Epithelial cell of proximal tubule (primary cell): ENCODE measurements around the gene TMTC2. TPM values are rescaled to one million over a fixed set of nuclear protein-coding genes. Genes with fewer than 3 reads are reported as not detected.

ENCODE experiments used
- DNase-seq: peaks from one replicate; pipeline ENCODE4 v3.0.0-alpha.2; 2011; ENCODE audit warnings: low read depth
- H3K4me3 ChIP-seq: 2 replicates; pipeline ENCODE4 v1.5.1; 2011; ENCODE audit warnings: low read depth, mild to moderate bottlenecking, low read length
- total RNA-seq: library from RNA; depleted of rRNA; stranded (reverse); fragments of >200 nt; gene quantifications from 2 replicates; pipeline ENCODE4 v1.2.3, GENCODE V29; 2015
- TF ChIP-seq, protein P1 (sequence below): conservative IDR thresholded peaks from 2 replicates; pipeline ENCODE4 v1.5.1; 2012; ENCODE audit warnings: low read depth, mild to moderate bottlenecking, low read length

TMTC2 gene
- total RNA-seq, 1 donor from 2014 or later: 3.6 TPM

DNA sequence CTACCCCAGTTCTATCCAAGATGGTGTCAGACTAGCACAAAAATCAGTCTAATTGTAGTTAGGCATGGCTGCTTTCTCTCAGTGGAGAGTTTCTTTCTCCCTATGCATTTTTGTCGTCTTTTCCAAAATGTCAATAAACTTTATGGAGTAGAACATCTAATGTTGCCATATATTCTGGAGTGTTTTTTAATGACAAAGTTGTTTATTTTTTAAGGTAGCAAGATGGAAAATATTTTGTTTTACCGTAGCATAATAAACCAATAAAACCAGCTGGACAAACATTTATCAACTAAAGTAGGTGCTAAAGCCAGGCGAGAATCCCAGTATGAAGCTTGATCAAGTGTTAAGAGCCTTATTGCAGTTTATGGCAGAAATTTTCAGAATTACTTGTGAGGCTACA lies 146.3 kb downstream of the TMTC2 start:
- no peak overlapping the region for H3K4me3 ChIP-seq
- no peak for DNase-seq
- TF ChIP-seq, protein P1, sequence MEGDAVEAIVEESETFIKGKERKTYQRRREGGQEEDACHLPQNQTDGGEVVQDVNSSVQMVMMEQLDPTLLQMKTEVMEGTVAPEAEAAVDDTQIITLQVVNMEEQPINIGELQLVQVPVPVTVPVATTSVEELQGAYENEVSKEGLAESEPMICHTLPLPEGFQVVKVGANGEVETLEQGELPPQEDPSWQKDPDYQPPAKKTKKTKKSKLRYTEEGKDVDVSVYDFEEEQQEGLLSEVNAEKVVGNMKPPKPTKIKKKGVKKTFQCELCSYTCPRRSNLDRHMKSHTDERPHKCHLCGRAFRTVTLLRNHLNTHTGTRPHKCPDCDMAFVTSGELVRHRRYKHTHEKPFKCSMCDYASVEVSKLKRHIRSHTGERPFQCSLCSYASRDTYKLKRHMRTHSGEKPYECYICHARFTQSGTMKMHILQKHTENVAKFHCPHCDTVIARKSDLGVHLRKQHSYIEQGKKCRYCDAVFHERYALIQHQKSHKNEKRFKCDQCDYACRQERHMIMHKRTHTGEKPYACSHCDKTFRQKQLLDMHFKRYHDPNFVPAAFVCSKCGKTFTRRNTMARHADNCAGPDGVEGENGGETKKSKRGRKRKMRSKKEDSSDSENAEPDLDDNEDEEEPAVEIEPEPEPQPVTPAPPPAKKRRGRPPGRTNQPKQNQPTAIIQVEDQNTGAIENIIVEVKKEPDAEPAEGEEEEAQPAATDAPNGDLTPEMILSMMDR: no peak

DNA sequence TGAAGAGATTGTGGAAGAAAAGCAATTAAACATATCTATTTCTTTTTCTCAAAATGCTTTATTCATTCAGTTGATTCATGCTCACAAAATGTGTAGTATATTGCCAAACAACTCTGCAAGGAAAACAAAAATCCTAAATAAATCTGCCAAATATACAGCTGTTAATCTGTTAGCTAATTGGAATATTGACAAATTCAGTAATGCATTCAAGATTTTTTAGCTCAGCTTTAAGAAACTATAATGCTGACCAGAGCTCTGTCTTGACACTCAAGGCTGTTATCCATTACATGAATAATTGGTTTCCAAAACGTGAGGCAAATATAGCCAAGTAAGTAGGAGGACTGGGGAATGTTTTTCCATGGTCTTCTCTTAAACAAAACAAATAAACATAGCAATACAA lies 146.8 kb downstream of the TMTC2 start:
- TF ChIP-seq, protein P1: no peak

GRCh38 chr12:82835217-82835616 lies 148.5 kb downstream of the TMTC2 start:
- TF ChIP-seq, protein P1: no peak
- no peak overlapping the region for H3K4me3 ChIP-seq
- DNase-seq: no peak

More for the DNA sequence above, 146.8 kb downstream of the TMTC2 start:
- H3K4me3 ChIP-seq: no peak overlapping the region
- DNase-seq: no peak

- DNase-seq: no peak
- TF ChIP-seq, protein P1: no peak
- no peak overlapping the region for H3K4me3 ChIP-seq
Measured at GRCh38 chr12:82838131-82838551, 151.4 kb downstream of the TMTC2 start.

GRCh38 chr12:82838827-82839226 lies 152.1 kb downstream of the TMTC2 start:
- TF ChIP-seq, protein P1: no peak
- DNase-seq: no peak
- H3K4me3 ChIP-seq: no peak overlapping the region

GRCh38 chr12:82839796-82840195 lies 153.1 kb downstream of the TMTC2 start:
- no peak for DNase-seq
- no peak overlapping the region for H3K4me3 ChIP-seq
- TF ChIP-seq, protein P1: no peak

DNA sequence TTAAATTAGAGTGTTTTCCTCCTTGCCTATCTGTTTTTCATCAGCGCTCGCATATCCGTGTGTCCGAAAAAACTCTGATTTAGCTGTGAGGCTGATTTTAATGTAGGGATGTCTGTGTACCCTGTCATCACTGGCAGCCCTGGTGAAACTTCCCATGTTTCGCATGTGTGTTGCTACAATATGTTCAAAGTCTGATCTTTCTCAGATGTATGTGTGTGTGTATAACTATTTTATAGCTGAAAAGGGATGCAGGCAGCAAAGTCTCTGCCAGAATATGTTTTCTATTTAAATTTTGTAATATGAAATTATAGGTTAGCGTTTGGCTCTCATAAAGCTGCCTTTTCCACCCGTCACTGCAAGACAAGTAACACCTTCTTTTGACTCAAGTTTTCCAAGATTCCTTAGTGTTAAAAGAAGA lies 154.8 kb downstream of the TMTC2 start:
- no peak for DNase-seq
- no peak overlapping the region for H3K4me3 ChIP-seq
- TF ChIP-seq, protein P1: no peak
